ENCODE measurements around the gene CNDP2.

The CNDP2 gene

GRCh38 chr18:74507097-74507881 lies 11.1 kb downstream of the CNDP2 start:
- no peak for TF ChIP-seq ZFX (IDR thresholded peaks at IDR 0.05; ENCODE audit: borderline replicate concordance)
- TF ChIP-seq, protein P1, sequence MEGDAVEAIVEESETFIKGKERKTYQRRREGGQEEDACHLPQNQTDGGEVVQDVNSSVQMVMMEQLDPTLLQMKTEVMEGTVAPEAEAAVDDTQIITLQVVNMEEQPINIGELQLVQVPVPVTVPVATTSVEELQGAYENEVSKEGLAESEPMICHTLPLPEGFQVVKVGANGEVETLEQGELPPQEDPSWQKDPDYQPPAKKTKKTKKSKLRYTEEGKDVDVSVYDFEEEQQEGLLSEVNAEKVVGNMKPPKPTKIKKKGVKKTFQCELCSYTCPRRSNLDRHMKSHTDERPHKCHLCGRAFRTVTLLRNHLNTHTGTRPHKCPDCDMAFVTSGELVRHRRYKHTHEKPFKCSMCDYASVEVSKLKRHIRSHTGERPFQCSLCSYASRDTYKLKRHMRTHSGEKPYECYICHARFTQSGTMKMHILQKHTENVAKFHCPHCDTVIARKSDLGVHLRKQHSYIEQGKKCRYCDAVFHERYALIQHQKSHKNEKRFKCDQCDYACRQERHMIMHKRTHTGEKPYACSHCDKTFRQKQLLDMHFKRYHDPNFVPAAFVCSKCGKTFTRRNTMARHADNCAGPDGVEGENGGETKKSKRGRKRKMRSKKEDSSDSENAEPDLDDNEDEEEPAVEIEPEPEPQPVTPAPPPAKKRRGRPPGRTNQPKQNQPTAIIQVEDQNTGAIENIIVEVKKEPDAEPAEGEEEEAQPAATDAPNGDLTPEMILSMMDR (IDR thresholded peaks at IDR 0.05) = no peak
- no peak overlapping the region for H3K27ac ChIP-seq

DNA sequence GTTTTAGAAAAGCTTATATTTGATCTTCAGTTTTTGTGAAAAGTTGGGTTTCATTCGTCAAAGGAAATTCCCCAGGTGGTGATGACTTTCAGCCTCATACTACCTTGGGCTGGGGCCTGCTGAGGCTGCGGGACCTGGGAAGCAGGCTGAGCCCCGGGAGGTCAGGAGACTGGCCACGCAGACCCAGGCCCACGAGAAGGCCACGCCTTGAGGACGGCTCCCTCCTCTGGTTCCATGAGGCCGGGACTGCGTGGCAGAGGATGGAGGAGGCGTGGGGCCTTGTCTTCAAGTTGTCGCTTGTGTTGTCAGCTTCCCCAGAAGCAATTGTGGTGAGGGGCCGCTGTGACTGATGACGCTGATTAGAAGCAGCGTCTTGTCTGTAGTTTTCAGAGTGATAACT lies 11.8 kb downstream of the CNDP2 start:
- H3K27ac ChIP-seq = no peak overlapping the region
- no peak for TF ChIP-seq ZFX (IDR thresholded peaks at IDR 0.05; ENCODE audit: borderline replicate concordance)
- TF ChIP-seq, protein P1 (IDR thresholded peaks at IDR 0.05) = no peak

- TF ChIP-seq, protein P1 (IDR thresholded peaks at IDR 0.05) = no peak
- TF ChIP-seq ZFX (IDR thresholded peaks at IDR 0.05; ENCODE audit: borderline replicate concordance) = no peak
- no peak overlapping the region for H3K27ac ChIP-seq
Measured at GRCh38 chr18:74508366-74508765, 12.2 kb downstream of the CNDP2 start.

DNA sequence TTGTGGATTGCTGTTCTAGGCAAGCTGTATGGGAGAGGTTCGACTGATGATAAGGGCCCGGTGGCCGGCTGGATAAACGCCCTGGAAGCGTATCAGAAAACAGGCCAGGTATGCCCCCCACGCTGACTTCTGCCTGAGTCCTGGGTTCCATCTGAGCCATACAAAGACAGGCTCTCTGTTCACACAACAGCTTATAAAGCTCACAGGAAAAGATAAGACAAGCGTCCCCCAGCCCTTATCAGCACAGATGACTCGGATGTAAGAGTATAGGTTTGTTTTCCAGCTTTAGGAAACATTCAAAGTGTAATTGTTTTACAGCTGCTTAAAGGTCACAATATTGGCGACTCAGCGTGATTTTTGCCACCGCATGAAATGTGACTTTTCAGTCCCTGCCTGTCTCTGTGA lies 12.7 kb downstream of the CNDP2 start:
- TF ChIP-seq, protein P1 (IDR thresholded peaks at IDR 0.05) = no peak
- TF ChIP-seq ZFX (IDR thresholded peaks at IDR 0.05; ENCODE audit: borderline replicate concordance) = no peak
- no peak overlapping the region for H3K27ac ChIP-seq

GRCh38 chr18:74509856-74510769 lies 13.9 kb downstream of the CNDP2 start:
- TF ChIP-seq, protein P1 (IDR thresholded peaks at IDR 0.05) = no peak
- TF ChIP-seq ZFX (IDR thresholded peaks at IDR 0.05; ENCODE audit: borderline replicate concordance) = no peak
- no peak overlapping the region for H3K27ac ChIP-seq

- TF ChIP-seq, protein P1 (IDR thresholded peaks at IDR 0.05) = no peak
- no peak for TF ChIP-seq ZFX (IDR thresholded peaks at IDR 0.05; ENCODE audit: borderline replicate concordance)
- H3K27ac ChIP-seq = no peak overlapping the region
Measured at GRCh38 chr18:74510770-74511095, 14.6 kb downstream of the CNDP2 start.

DNA sequence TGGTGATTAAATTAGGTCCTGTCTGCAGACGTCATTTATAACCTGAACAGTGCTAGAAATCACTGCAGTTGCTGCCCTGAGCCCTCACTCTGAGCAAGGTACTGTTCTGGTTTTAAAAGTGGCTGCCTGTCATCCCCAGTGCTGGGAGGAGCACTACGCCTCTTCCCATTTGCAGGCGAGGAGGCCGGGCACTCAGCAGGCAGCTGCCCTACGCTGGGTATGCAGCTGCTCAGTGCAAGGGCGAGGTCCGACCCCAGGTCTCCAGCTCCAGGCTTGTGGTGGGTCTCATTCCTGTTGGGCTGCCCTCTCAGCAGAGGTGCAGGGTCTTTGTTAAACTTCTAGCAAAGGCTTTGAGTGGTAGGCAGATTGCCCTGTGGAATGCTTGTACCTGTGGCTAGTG lies 15.7 kb downstream of the CNDP2 start:
- no peak overlapping the region for H3K27ac ChIP-seq
- TF ChIP-seq ZFX (IDR thresholded peaks at IDR 0.05; ENCODE audit: borderline replicate concordance) = no peak
- TF ChIP-seq, protein P1 (IDR thresholded peaks at IDR 0.05) = no peak

Measured in 22Rv1 (cell line).